A673 (cell line): ENCODE data around the gene PSMF1.

Source experiments
- CTCF ChIP-seq: fragments of 300-800, 200-600 bp; sonication (generic); conservative IDR thresholded peaks from 2 replicates; pipeline ENCODE4 v1.5.1; 2017; ENCODE audit warnings: low read depth, mild to moderate bottlenecking, antibody characterized with exemption, low read length, moderate library complexity, mixed read lengths
- EZH2 ChIP-seq: fragments of 200-600 bp; sonication (generic); IDR thresholded peaks from 2 replicates; pipeline ENCODE4 v1.6.1; 2017; ENCODE audit warnings: borderline replicate concordance, low read depth, mild to moderate bottlenecking, mixed read lengths, antibody characterized with exemption, low read length; ENCODE audit not compliant: poor library complexity, severe bottlenecking

DNA sequence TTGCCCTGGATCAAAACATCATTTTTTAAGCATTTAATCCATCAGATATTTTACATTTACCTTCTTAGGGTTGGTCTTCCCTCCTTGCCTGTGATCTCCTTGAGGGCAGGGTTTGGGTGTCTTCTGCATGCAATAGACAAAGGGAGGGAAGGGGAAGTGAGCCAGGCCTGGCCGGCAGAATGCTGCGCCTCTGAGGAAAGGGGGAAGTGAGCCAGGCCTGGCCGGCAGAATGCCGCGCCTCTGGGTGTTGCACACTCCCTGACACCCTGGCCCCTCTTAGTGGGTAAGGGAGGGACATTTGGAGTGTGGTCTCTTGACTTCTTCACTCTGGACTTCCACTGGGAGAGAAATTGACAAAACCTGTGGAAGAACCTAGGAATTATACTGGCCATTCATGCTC is 12.4 kb downstream of the PSMF1 start:
- TF ChIP-seq CTCF: no peak
- no peak for TF ChIP-seq EZH2
